ENCODE results near the gene MUSTN1.

MUSTN1 gene

GRCh38 chr3:52786330-52787215 is 48.2 kb downstream of the MUSTN1 start:
- TF ChIP-seq CTCF (IDR thresholded peaks at IDR 0.05; ENCODE audit: insufficient read depth, low read depth, low read length, missing control alignments), result no peak
- no peak overlapping the region for H3K4me3 ChIP-seq (ENCODE audit: low read depth, low read length)
- no peak for DNase-seq (ENCODE audit: low read depth)

- DNase-seq (ENCODE audit: low read depth), result no peak
- no peak overlapping the region for H3K4me3 ChIP-seq (ENCODE audit: low read depth, low read length)
- TF ChIP-seq CTCF (IDR thresholded peaks at IDR 0.05; ENCODE audit: insufficient read depth, low read depth, low read length, missing control alignments), result no peak
Measured at GRCh38 chr3:52784931-52785590, 49.8 kb downstream of the MUSTN1 start.

- DNase-seq (ENCODE audit: low read depth), result no peak
- no peak overlapping the region for H3K4me3 ChIP-seq (ENCODE audit: low read depth, low read length)
- TF ChIP-seq CTCF (IDR thresholded peaks at IDR 0.05; ENCODE audit: insufficient read depth, low read depth, low read length, missing control alignments), result no peak
Measured at GRCh38 chr3:52784021-52784621, 50.7 kb downstream of the MUSTN1 start.

DNA sequence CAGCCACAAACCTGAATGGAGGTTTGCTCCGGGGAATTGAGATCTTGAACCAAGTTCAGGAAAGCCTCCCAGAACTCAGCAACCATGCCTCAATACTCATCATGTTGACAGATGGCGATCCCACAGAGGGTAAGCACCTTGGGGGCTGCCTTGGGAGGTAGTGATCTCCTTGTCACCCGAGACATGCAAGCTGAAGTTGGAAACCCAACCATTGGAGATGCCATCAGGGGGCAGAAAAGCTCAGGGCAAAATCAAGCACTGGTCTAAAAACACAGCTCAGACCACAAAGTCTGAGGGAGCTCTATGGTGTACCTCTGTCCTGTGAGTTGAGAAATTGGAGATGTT is 51.6 kb downstream of the MUSTN1 start:
- no peak for DNase-seq (ENCODE audit: low read depth)
- no peak for TF ChIP-seq CTCF (IDR thresholded peaks at IDR 0.05; ENCODE audit: insufficient read depth, low read depth, low read length, missing control alignments)
- no peak overlapping the region for H3K4me3 ChIP-seq (ENCODE audit: low read depth, low read length)

All from GM12865 (cell line).